IPS-15b (cell line): ENCODE results near the gene MAPKAPK2.

Experiments
- H3K27me3 ChIP-seq: one replicate; pipeline ENCODE4 v1.6.1; 2013; ENCODE audit warnings: low read length; ENCODE audit not compliant: control insufficient read depth, insufficient read depth
- H3K36me3 ChIP-seq: one replicate; pipeline ENCODE4 v1.6.1; 2013; ENCODE audit warnings: low read length; ENCODE audit not compliant: control insufficient read depth, insufficient read depth
- H3K4me1 ChIP-seq: one replicate; pipeline ENCODE4 v1.6.1; 2013; ENCODE audit warnings: mild to moderate bottlenecking, low read length; ENCODE audit not compliant: control insufficient read depth, insufficient read depth
- H3K4me3 ChIP-seq: one replicate; pipeline ENCODE4 v1.5.1; 2013; ENCODE audit warnings: low read depth, low read length
- H3K9ac ChIP-seq: one replicate; pipeline ENCODE4 v1.6.1; 2013; ENCODE audit warnings: low read depth, mild to moderate bottlenecking, low read length
- H3K9me3 ChIP-seq: one replicate; pipeline ENCODE4 v1.6.1; 2013; ENCODE audit warnings: mild to moderate bottlenecking, low read length; ENCODE audit not compliant: control insufficient read depth, insufficient read depth

MAPKAPK2 gene

DNA sequence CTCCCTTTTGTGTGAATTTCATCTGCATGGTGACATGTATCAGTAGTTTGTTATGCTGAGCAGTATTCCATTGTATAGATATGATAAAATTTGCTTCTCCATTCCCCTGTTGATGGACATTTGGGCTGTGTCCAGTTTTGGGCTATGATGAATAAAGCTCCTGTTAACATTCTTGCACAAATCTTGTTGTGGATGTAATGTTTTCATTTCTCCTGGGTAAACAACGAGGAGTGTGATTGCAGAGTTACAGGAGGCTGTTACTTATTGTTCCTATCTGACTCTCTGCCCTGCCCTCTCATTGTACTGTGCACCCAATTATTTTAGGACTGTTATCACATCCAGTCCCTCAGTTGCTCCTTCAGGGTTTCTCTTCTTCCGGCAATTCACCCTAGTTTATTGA, 24.2 kb downstream of the MAPKAPK2 start:
- H3K4me1 ChIP-seq, result peaks cover 52% of the 10 kb centered on the region
- no peaks in the 10 kb centered on the region for H3K9me3 ChIP-seq
- H3K27me3 ChIP-seq, result no peaks in the 10 kb centered on the region
- no peak overlapping the region for H3K9ac ChIP-seq
- no peak overlapping the region for H3K4me3 ChIP-seq
- no peaks in the 10 kb centered on the region for H3K36me3 ChIP-seq

DNA sequence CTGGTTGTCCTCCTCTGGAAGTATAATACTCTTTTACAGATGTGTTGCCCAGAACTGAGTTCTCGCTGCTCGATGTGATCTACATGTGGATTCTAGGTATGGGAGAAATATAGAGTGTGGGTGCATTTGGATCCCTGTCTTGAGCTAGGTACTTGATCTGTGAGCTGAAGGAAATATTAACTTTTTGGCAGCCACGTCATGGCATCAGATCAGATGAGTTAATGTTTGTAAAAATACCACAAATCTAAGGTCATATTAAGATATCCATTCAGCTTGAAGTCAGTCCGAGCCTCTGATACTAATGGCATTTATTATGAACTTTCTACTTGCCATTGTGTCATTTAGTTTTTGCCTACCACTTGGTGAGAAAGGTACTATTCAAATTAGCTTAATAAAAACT, 24.6 kb downstream of the MAPKAPK2 start:
- no peak overlapping the region for H3K9ac ChIP-seq
- H3K4me1 ChIP-seq, result peaks cover 51% of the 10 kb centered on the region

DNA sequence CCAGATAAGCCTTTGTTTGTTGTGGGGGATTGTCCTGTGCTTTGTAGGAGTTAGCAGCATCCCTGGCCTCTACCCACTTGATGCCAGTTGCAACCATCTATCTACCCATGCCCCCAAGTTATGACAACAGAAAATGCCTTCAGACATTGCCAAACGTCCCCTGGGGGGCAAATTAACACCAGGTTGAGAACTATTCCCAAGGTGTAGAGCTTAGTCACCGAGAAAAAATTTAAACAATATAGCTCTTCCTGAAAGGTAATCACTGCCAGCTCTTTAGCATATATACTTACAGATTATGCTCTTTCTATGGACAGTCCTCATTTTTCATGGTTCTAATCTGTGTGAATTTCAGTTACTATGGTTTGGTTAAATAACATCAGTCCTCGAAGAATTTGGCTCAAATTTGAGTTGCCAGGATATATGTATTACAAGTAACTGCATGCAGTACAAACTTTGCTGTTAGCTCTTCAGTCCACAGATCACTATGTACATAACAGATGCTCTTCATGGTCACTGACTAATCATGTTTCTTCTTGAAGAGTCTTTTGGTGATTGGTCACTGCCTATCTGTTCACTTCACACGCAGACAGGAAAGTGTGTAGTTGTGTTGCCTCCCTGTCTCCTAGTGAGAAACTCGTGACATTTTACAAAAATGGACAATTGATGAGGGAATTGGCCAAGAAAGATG, 25.2 kb downstream of the MAPKAPK2 start:
- H3K27me3 ChIP-seq, result no peaks in the 10 kb centered on the region
- H3K9ac ChIP-seq, result no peak overlapping the region
- no peak overlapping the region for H3K4me3 ChIP-seq
- H3K4me1 ChIP-seq, result peaks cover 45% of the 10 kb centered on the region
- H3K9me3 ChIP-seq, result no peaks in the 10 kb centered on the region
- H3K36me3 ChIP-seq, result no peaks in the 10 kb centered on the region

More for the DNA sequence above, 24.6 kb downstream of the MAPKAPK2 start:
- H3K36me3 ChIP-seq, result no peaks in the 10 kb centered on the region
- no peaks in the 10 kb centered on the region for H3K9me3 ChIP-seq
- H3K27me3 ChIP-seq, result no peaks in the 10 kb centered on the region
- H3K4me3 ChIP-seq, result no peak overlapping the region

DNA sequence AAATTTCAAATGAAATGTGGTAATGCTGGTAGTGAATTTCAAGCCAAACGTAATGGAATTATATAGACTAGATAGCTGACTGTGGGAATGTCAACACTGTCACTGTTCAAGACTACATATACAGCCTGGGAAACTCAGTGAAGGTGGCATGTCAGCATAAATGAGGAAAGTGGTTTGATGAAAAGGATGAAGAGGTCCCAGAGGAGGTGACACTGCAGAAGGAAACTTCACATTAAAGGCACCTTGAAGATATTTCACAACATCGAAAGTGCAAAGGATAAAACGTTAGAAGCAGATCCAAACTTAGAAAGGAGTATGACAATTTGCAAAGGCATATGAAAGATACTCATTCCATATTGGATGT, 25.7 kb downstream of the MAPKAPK2 start:
- H3K36me3 ChIP-seq, result no peaks in the 10 kb centered on the region
- H3K9ac ChIP-seq, result no peak overlapping the region
- H3K9me3 ChIP-seq, result no peaks in the 10 kb centered on the region
- no peak overlapping the region for H3K4me3 ChIP-seq
- peaks cover 40% of the 10 kb centered on the region for H3K4me1 ChIP-seq
- H3K27me3 ChIP-seq, result no peaks in the 10 kb centered on the region

DNA sequence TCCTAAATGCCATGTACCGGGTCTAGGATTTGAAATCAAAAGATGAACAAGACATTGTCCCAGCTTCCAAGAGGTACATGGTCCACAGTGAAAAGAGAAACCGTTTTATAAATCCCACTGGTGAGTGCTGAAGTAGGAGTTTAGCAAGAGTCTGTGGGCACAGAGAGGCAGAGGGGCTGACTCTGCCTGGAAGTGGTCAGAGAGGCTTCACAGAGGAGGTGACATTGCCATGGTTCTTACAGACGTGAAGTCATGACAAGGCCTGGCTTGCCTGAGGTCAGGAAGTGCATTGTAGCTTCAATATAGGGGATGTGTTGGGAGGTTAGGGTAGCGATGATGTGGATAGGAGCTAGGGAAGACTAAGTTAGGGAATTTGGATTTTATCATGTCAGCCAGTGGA, 28.4 kb downstream of the MAPKAPK2 start:
- Histone ChIP-seq H3K4me3 (no peak overlapping the region), H3K9me3 (no peaks in the 10 kb centered on the region), H3K36me3 (no peaks in the 10 kb centered on the region), H3K27me3 (no peaks in the 10 kb centered on the region), H3K4me1 (peaks cover 19% of the 10 kb centered on the region), H3K9ac (no peak overlapping the region)

DNA sequence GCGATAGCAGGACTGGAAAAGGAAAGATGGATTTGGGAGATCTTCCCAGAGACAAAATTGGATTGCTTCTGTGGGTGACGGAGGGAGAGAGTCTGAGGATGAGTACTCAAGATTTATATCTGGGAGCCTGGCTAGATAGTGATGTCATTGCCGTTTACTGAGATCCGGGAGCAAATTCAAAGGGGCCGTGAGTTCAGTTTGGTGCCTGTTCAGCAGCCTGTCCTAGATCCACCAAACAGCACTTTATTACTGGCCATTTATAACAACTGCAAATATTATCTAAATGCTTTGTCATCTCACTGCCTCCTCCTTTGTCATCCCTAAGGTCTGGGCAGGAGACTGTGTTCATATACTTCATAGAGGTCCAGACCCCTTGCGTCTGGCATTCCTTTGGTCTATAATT, 29.2 kb downstream of the MAPKAPK2 start:
- no peak overlapping the region for H3K4me3 ChIP-seq
- no peaks in the 10 kb centered on the region for H3K36me3 ChIP-seq
- no peaks in the 10 kb centered on the region for H3K9me3 ChIP-seq
- no peaks in the 10 kb centered on the region for H3K27me3 ChIP-seq
- no peak overlapping the region for H3K9ac ChIP-seq
- H3K4me1 ChIP-seq, result peaks cover 13% of the 10 kb centered on the region

DNA sequence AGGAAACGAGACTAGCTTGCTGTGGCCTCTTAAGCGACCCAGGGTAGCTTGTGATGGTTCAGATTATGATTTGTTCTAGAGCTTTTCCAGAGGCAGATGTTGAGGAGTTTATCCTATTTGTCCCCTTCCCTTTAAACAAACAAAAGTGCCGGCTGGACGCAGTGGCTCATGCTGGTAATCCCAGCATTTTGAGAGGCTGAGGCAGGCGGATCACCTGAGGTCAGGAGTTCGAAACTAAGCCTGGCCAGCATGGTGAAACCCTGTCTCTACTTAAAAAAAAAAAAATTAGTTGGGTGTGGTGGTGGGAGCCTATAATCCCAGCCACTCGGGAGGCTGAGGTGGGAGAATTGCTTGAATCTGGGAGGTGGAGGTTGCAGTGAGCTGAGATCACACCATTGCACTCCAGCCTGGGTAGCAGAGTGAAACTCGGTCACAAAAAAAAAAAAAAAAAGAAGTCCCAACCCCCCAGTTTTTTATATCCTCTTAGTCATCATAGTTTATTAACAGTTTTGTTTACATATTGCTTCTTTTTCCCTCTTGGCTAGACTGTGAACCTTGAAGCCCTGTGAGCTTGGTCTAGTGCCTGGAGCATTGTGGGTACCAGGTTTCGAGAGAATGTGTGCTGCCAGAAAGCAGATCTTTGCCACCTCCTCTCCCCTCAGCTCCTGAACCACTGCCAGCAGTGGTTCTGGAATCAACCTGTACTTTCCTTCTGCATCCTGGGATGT, 29.8 kb downstream of the MAPKAPK2 start:
- Histone ChIP-seq H3K9ac (no peak overlapping the region), H3K27me3 (no peaks in the 10 kb centered on the region), H3K4me3 (no peak overlapping the region), H3K9me3 (no peaks in the 10 kb centered on the region), H3K4me1 (peaks cover 8% of the 10 kb centered on the region), H3K36me3 (no peaks in the 10 kb centered on the region)

DNA sequence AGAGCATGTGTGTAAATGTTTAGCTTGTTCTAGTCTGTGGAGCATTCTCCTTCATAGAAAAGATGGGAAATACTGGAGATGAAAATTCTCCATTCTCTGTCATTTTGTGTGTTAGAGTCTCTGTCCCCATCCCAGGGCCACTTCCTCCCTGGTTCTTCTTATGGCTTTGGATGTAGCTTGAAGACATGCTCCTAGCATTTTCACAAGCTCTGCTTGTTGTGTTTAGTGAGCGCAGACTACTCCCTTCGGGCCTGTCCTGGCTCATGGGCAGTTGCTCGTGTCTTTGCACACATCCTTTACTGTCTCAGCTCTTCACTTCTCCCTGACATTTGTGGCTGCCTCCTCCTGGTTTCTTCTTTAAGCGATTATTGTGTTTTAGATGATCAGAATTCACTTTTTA, 30.4 kb downstream of the MAPKAPK2 start:
- H3K9ac ChIP-seq, result no peak overlapping the region
- no peaks in the 10 kb centered on the region for H3K36me3 ChIP-seq

DNA sequence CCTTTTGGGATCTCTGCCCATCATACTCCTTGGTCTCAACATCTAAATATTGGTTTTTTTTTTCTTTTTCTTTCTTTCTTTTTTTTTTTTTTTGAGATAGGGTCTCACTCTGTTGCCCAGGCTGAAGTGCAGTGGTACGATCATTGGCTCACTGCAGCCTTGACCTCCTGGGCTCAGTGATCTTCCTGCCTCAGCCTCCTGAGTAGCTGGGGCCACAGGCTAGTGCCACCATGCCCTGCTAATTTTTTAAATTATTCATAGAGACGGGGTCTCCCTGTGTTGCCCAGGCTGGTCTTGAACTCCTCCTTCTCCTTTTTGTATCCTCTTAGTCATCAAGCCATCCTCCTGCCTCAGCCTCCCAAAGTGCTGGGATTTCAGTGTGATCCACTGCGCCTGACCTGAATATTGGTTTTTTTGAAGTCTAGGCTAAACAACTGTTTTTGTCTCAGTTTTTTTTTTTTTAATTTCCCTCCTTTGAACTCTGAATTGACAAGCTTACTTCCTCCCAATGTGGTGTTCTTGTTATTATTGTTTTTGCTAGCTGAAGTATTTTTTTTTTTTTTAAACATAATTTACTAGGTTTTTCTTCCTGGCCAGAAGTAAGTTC, 30.9 kb downstream of the MAPKAPK2 start:
- Histone ChIP-seq H3K9ac (no peak overlapping the region), H3K4me1 (peaks cover 4% of the 10 kb centered on the region), H3K4me3 (no peak overlapping the region)

More for the DNA sequence above, 30.4 kb downstream of the MAPKAPK2 start:
- Histone ChIP-seq H3K4me1 (peaks cover 4% of the 10 kb centered on the region), H3K9me3 (no peaks in the 10 kb centered on the region), H3K4me3 (no peak overlapping the region), H3K27me3 (no peaks in the 10 kb centered on the region)

DNA sequence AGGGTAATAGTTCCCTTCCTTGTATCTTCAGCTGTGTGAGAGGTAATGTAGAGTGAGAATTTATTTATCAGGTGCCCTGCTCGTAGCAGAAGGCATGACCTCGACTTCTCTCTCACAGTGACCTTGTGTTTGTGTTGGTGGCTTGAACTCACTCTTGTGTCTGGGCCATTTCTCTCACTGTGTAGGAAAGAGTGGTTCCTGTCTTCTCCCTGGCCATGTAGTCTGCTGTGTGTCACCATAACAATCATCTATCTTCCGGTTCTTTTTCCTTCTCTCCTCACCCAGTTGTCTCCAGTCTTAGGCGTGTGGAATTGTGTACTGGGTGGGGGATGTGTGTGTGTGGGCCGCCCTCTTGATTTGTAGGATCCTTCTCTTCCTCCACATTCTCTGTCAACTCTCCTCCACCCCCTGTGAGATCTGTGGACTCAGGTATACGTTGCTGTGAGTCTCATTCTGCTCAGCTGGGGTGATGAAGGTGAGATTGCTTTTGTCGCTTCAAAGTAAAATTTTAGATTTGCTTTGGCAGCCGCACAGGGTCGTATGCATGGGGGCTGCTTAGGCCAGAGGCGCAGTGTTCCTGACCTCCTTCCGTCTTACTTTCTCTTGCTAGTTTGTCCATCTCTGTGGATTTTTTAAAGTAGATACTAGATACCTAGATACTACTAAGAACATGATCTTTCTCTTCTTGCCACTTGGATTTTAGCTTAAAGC, 31.6 kb downstream of the MAPKAPK2 start:
- H3K4me1 ChIP-seq, result peaks cover 4% of the 10 kb centered on the region
- no peak overlapping the region for H3K9ac ChIP-seq

More for the DNA sequence above, 30.9 kb downstream of the MAPKAPK2 start:
- no peaks in the 10 kb centered on the region for H3K27me3 ChIP-seq
- no peaks in the 10 kb centered on the region for H3K9me3 ChIP-seq
- no peaks in the 10 kb centered on the region for H3K36me3 ChIP-seq

DNA sequence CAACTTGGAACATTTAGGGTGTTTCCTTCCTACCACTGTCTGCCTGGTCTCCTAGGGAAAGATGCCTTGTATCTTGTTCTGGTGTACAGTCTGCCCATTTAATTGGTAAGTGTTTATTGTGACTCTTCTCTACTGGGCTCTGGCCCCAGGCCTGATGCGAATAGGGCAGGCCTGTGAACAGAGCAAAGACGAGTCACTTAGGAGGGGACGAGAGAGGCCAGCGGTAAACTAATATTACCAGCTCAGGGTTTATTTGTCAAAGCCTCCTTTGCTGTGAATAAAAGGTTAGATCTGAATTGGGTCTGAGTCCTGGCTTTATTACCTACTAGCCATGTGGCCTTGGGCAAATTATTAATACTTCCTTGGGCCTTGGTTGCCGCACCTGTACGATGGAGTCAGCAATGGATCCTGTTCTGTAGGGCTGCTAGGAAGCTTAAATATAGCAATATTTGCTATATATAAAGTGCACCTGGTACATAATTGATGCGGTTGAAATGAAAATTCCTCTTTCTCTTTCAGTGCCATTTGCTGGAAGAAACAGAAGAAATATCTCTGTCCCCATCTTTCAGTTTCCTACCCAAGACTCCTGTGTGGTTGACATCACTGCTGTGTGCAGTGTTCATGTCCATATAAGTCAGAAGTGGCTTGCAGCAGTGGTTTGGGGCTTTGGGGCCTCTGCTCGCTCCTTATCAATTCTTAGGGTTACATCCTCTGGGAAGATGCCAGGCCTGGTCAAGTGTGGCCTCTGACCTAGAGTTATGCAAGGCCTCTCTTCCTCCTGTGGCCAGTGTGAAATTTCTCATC, 32.4 kb downstream of the MAPKAPK2 start:
- no peak overlapping the region for H3K4me3 ChIP-seq
- no peaks in the 10 kb centered on the region for H3K36me3 ChIP-seq
- H3K9ac ChIP-seq, result peak overlapping the region; percentile 8
- H3K4me1 ChIP-seq, result peaks cover 4% of the 10 kb centered on the region
- H3K27me3 ChIP-seq, result no peaks in the 10 kb centered on the region
- H3K9me3 ChIP-seq, result no peaks in the 10 kb centered on the region

More for the DNA sequence above, 31.6 kb downstream of the MAPKAPK2 start:
- Histone ChIP-seq H3K36me3 (no peaks in the 10 kb centered on the region), H3K9me3 (no peaks in the 10 kb centered on the region), H3K4me3 (no peak overlapping the region), H3K27me3 (no peaks in the 10 kb centered on the region)
